SH-SY5Y (cell line): ENCODE results near the gene HOXB8.

ENCODE experiments used
- GATA2 ChIP-seq: IDR thresholded peaks from 2 replicates; pipeline ENCODE4 v1.6.1; 2011; ENCODE audit warnings: mild to moderate bottlenecking, low read depth, low read length
- GATA3 ChIP-seq: IDR thresholded peaks from 2 replicates; pipeline ENCODE4 v1.6.1; 2011; ENCODE audit warnings: low read depth, mild to moderate bottlenecking, low read length, moderate library complexity

DNA sequence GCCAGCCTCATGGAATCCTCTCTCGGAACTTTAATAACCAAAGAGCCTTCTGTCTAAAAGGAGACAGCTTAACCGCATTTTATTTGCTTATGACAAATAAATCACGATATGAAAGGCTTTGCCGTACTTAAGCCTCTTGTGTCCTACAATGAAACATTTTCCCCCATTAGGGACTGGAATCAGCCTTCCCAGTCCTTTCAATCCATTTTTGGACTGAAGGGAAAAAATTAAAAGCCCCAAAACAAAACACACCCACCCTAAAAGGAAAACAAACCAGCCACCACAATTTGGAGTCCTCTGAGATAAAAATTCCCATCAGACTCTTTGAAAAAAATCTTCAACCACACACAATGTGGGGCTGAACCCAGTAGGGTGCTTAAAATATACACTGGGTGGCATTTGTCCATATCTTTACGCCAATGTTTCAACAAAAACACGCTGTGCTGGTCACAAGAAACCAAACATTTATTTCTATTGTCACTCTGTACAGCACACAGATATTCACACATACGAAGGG lies 40.0 kb downstream of the HOXB8 start:
- TF ChIP-seq GATA3 (no peak), GATA2 (no peak)
